Stimulated activated CD4-positive, alpha-beta T cell treated with anti-CD3 and anti-CD28 coated beads, Interleukin-12 subunit alpha, Interleukin-12 subunit beta, amount 100 ng/mL, for 48 hours (primary cell): ENCODE results near the gene DOCK1.

ENCODE experiments used
- DNase-seq, 3 donors: peaks; one replicate each; pipeline ENCODE4 v3.0.0-alpha.2; 2020; ENCODE audit warnings: low read depth in 2 of 3, low spot score in 1 of 3

The DOCK1 gene

DNA sequence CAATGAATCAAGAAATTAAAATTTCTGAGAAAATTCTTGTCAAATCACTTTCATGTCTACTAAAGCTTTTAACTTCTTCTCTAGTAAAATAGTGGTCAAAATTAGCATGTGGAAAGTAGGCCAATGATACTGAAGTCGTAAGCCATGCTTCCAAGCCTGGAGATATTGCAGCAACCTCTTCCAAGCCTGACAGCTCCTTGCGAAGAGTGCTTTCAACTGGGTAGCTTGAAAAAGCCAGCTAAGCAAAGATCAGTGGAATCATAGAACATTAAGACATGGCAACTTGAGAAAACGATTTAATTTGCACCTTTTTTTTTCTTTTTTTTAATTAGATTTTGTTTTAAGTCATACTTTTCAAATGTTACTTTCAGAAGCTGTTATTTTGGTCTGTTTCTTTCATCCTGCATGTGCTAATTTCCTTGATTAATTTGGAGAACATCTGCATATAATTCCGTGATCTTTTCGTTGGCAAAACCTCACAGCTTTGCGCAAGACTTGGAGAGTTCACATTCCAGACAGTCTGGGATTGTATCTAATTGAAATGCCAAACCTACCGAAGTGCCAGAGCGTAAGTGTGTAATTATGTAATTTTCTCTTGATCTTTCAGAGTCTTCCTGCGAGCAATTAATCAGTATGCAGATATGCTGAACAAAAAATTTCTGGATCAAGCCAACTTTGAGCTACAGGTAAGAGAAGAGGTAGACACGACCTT is 433.3 kb downstream of the DOCK1 start:
- DNase-seq = no peak

DNA sequence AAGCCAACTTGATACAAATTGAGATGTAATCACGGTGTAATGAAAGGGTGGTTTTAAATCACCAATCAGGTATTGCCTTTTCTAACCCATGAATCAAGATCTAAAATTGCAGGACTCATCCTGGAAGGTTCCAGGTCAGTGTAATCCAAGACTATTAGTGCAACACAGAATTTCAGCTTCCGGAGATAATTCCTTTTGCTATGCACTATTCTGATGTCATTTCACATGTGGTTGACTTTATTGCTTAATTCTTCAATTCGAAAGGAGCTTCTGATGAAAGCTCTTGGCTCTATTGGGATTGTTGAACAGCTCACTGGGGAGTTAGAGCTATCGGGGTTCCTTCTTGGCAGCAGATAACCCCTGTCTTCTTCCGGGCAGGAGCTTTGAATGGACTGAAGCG is 438.6 kb downstream of the DOCK1 start:
- no peak for DNase-seq

DNA sequence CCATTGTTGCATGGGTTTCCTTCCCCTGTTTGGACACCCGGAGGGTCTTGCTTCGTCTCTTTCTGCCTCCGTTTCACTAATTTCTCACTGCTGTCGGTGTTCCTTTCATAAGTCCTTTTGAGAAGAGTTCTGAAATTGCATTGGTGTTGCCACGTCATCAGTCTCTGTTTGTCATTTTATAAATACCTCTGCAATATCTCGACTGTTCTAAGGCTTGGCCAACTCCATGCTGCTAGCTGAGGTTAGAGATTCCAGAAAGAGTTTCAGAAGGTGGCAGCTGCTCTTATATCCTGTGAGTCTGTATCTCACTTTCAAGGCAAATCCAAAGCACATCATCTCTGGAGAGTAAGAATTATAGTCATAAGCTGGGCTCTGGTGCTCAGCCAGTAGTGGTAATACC is 439.1 kb downstream of the DOCK1 start:
- no peak for DNase-seq

DNA sequence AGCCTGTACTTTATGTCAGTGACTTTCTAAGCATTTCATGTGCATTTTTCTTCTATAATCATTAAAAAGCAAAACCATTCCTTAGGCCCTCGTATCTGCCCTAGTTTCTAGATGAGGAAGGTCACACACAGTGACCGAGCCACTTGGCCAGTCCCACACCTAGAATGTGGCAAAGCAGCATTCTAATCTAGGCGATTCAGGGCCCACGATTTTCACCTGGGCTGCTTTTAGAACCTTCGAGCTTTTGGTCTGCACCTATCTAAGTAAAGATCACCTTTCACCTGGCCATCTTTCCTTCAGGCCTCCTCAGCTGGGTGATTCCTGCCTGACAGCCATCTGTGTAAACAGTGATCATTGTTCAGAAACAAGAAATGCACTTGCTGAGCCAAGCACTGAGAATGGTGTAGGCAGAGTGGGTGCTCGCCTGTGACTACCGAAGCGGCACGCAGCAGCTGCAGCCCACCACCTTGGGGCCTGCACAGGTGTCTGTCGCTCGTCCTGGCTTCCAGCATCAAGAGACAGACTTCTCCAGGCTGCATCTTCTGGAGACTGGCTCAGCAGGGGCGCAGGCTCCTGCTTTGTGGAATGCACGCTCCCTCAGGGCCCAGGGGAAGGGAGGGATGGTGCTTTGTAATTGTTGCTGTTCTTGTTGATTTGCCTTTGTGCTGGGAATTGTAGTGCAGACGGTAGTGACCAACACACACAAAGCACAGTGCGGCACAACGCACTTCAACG is 440.2 kb downstream of the DOCK1 start:
- DNase-seq = no peak

DNA sequence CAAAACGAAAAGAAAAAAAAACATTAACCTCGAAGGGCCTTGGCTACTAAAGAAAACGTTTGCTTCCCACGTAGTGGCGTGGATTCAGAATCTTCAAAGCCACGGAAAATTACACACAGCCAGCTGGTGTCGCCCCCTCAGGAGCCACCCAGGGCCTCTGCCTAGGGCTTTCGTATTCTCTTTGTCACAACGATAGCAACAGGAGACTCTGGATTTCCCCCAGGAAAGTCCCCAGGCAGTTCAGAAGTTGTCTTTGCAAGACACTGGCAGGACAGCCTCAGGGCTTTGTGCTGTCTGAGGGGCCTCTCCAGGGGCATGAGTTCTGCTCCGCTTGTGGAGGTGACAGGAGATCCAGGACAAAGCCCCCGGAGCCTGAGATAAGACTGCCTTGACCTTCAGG is 441.4 kb downstream of the DOCK1 start:
- peak in 1 of 3 donors; percentile 11 for DNase-seq

DNA sequence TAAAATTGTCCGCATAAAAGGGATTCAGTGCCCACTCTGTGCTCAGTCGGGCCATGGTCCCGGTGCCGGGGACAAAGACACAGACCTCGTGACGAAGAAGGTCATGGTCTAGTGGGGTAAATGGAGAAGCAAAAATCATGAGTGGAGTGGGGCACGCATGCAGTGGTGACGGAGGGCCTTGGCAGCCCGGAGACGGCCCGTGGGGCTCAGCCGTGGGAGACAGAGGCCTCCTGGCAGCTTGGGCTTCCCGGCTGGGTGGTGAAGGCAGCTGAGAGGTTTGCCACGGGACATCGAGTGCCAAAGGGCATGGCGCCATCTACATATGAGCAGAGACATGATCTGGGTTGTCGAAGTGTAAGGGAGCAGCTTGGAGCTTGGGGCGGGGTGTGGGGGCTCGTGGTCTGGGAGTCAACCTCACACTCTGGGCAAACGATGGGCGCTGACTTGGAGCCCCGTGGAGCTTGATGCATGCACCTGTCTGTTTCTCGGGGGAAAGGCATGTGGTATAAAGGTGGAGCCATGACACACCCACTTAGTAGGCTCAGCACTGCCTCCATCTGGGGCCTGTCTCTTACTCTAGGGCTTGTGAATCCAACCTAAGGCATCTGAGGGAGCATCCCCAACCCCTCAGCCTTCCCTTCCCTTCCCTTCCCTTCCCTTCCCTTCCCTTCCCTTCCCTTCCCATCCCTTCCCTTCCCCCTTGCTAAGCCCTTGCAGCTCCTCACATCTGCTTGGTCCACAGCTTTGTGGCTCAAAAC is 442.2 kb downstream of the DOCK1 start:
- DNase-seq = no peak

DNA sequence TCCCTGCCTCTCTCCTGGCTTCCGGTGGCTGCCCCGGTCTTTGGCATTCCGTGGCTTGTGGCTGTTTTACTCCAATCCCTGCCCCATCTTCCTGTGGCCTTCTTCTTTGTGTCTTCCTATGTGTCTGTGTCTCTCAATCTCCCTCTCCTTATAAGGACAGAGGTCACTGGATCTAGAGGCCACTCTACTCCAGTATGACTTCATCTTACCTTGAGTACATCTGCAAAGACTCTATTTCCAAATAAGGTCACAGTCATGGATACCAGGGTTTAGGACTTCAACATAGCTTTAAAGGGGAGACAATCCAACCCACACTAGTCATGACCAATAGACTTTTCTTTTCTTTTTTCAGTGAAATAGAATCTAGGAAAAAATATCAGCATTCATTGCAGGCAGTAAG is 444.5 kb downstream of the DOCK1 start:
- DNase-seq = no peak

DNA sequence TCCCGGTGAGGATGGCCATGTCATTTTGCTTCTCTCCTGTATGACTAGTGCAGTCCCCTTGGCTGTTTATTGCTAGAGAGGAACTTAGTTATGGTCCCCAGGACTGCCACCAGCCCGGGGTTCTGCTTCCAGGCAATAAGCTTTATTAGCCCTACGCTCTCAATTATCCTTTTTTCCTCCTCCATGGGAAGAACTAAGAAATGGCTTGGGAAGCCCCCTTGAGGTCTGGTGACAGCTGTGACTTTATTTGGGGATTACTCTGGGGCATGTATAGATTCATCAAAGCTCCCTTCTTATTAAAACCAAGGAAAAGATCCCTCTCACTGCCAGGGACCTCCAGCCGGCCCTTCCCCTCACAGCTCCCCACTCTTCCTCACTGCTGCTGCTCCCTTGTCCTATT is 446.3 kb downstream of the DOCK1 start:
- DNase-seq = no peak

DNA sequence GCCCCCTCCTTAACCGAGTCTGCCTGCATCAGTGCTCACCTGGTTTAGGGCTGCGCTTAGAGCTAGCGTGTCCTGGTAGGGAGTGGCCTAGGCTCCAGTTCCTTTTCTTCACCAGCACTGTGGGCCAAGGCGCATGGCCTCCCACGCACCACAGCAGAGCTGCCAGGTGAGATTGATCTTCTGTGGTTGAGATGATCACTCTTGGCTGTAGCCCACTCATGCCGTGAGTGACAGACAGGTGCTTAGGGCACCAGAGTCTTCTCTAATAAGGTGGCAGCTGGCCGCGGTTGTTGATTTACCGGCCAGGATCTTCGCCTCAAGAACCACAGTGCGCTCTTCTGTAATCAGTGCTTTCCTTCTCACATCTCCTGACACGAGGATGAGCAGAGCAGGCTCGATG is 448.3 kb downstream of the DOCK1 start:
- no peak for DNase-seq

DNA sequence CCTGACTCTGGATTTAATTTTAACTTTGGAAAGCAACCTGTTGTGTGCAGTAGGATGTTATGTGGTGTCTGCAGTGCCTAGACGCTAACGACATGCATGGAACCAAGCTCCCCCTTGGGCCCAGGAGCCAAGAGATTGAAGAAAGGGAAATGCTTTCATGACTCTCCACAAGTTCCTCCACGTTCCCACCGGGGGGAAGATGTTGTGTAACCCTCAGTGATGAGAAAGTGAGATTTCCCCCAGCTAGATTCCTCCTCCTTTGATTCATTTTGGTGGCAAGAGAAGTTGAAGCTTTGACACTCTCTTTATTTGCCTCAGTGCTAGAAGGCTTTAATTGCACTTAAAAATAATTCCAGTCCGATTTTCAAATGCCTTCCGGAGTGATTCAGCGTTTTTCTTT is 449.0 kb downstream of the DOCK1 start:
- no peak for DNase-seq

DNA sequence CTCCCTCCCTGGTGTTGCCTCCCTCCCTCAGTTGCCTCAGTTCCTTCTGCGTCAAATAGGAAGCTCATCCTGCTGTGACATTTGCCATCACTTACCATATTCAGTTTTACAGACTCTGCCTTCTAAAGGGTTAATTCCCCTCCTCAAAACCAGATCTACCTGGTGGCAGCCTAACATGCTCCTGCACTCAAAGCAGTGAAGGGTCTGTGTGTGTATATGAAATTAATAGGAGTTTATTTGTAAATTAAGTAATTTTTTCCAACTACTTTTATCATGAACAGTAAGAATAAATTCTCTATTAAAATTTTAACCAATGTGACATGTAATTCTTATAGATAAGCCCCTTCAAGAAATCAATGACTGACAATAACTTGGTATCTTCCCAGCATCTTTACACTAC is 449.8 kb downstream of the DOCK1 start:
- no peak for DNase-seq

DNA sequence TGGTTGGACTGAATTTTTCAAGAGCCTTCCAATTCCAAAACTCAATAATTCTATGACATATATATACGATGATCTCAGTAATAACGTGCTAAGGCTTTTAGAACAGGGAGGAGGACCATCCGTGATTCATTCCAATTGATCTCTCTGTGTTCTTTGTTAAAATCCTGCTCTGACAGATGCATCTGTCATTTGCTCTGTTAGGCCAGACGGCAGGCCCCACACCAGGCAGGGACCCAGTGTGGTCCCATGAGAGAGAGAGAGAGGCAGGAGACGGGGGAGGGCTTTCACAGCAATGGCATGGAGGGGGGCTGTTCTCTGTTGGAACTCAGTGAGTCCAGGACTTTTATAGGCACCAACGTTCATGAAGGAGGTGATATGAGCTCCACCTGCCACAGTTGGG is 451.1 kb downstream of the DOCK1 start:
- no peak for DNase-seq

DNA sequence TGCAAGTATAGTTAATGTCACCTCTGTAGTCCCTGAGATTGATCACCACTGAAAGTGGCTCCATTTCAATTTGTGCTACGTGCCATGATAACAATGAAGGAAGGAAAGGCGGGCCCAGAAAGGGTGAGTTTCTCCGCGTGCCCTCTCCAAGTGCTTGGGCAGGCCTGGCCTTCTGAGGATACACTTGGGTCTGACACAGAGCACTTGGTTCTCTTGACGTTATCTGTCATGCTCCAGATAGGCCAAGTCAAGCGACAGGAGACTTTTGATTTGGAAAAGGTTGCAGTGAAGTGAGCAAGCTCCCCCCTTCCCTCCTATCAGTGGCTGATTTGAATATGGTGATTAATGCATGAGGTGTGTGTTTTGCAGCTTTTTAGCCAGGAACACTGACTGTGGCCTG is 452.0 kb downstream of the DOCK1 start:
- DNase-seq = no peak

DNA sequence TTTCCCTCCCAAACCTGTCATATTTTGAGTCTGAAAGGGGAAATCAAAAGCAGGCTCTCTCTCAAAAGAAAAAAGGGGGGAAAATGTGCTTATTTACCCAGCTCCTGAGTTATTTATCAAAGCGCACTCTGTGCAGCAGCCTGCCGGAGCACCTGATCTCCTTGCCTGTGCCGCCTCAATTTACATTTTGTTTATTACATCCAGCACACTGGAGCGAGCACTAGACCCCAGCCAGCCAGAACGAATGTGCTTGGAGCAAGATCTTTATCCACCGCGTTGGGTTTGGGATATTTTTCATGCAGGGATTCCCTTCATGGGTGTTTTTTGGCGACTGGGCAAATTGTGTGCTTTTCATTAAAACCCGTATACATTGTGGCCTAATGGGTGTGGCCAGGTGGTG is 453.1 kb downstream of the DOCK1 start:
- no peak for DNase-seq

DNA sequence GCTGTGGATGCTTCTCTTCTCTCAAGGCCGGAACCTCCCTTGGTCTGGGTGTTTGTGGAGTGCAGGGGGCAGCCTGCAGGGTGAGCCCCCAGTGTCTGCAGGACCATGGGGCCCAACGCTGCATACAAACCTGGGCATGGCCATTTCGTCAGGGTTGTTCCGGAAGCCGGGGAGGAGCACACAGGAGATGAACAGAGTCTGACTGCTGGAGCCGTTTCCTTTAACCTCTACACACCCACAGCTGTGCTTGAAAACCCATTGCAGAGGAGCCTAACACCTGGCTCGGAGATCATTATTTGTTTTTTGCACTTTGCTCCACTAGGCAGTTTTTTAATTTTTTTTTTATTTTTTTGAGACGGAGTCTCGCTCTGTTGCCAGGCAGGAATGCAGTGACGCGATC is 458.8 kb downstream of the DOCK1 start:
- DNase-seq = no peak

DNA sequence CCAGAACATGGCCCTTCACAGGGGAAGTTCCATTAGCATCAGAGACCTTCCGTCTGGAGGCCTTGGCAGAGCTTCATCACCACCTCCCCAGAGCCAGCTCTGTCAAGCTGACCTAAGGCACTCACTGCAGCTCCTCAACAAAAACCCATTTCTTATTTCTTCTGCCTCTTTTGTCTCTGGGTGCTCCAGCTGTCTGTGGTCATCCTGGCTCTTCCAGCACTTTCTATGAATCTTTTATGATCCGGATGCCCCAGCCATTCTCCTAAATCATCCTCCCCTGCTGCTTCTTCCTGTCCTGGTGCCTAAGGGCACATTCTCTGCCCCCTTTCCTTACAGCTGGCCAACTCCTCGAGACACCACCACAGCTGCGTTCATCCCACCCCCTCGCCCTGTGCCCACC is 462.9 kb downstream of the DOCK1 start:
- no peak for DNase-seq

DNA sequence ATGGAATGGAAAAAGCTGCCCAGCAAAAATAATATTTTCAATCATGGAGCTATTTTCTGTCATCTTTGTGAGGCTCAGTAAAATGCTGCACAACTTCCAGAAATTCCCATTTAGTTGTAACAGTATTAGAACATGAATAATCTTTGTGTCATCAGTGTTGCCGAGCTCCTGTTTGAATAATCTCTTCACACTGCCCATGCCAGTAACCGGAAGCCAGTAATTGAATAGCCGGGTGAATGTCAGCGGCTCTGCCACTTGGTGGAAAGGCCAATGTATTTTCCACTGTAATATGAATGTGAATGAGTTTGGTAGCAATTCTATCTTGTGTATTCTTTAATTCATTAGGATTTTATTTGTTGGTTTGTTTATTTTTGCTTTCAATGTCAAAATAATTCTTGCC is 463.7 kb downstream of the DOCK1 start:
- DNase-seq = no peak

DNA sequence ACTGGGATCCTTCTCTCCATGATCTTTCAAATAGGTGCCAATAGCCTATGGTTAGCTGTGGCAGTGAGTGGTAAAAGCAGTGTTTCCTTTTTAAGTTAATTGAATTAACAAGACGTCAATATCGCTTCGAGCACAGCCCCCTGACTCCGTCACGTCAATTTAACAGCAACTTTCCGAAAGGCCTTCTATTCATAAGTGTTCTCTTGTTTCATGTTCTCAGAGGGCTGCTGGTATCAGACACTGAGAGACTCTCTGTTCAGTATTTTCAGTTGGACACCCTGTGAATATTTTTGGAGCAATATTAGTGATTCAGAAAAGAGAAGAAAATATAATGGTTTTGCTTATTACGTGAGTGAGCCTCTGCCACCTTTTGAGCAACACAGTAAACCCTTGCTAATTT is 465.4 kb downstream of the DOCK1 start:
- DNase-seq = no peak

DNA sequence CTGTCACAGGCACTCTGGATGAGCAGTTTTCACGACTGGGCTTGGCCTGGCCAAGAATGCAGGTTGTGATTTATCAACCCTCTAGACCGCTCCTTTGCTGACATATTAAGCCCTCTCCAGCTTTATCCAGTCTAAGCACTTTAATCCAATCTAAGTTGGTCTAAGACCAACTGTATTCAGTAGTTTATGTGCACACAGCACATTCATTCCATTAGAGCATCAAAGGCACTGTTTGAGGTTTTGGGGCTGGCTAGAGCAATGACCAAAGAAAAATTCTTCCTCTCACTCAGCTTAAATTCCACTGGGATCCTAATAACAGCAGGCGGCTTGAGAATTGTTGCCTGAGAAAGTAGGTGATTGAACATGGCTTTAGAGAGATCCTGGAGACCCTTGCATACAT is 467.1 kb downstream of the DOCK1 start:
- no peak for DNase-seq

DNA sequence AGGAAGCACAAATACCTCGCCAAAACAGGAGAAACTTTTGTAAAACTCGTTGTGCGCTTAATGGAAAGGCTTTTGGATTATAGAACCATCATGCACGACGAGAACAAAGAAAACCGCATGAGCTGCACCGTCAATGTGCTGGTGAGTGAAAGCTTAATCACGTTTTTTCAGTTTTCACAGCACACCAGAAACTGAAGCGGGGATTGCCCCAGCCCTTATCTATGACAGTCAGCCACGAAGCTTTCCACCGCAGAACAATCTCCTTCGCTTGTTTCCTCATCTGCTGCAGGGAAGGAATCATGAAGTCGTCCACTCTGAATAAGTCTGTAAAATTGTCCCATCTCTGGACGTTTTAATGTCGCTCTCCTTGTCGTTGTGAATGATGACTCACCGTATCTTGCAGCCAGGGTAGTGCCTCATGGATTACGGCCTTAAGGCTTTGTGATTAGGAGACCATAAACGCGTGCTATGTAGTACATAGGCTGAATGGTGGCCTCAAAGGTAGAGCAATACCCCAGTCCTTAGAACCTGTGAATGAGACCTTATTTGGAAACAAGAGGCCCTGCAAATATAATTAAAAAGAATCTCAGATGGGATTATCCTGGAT is 468.9 kb downstream of the DOCK1 start:
- DNase-seq = no peak

DNA sequence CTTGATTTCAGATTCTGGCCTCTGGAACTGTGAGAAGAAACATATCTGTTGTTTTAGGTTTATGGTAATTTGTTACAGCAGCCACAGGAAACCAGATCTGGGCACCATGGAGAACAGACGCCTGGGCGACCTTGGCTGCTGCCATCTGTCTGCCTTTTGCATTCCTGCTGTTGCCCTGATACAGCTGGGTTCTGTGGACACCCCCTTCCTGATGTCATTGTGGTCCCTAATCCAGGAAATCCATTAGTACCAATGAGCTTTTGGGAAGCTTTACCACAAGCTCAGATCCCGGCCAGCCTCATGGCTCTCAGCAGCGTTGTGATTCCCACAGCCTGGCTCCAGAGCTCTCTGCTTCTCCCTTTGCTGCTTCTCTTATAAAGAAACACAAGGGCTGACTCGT is 469.7 kb downstream of the DOCK1 start:
- no peak for DNase-seq

DNA sequence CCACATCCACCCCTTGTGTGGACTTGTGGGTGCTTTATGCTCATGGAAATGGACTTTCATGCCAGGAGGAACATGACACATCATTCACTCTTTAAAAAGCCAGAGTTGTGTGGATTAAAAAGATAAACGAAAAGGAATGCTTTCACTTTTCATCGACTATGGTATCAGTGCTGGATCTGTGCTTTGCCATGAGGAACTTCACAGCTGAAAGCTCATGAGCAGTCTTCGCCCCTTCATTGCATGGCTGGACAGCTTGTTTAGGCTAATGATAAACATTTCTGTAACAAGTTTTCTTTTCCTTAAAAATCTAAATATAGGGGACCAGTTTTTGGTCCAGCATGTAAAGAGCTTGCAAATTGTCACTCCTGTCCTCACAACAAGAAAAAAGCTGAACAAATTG is 470.2 kb downstream of the DOCK1 start:
- DNase-seq = no peak
